ENCODE measurements around the gene MYEOV. TPM values are rescaled to one million over a fixed set of nuclear protein-coding genes. Genes with fewer than 3 reads are reported as not detected.

MYEOV gene
- polyA plus RNA-seq, 3 donors, result 0.03 TPM; not detected in 2

GRCh38 chr11:69320756-69321741, 27.1 kb downstream of the MYEOV start:
- H3K4me3 Mint-ChIP-seq, result no peak overlapping the region
- H3K79me2 ChIP-seq (ENCODE audit: insufficient read depth, low read length), result no peaks in the 10 kb centered on the region
- no peak overlapping the region for H3K27ac Mint-ChIP-seq
- no peak for TF ChIP-seq CTCF (IDR thresholded peaks at IDR 0.05)
- H3K27me3 Mint-ChIP-seq (ENCODE audit: low read depth in 3 of 3), result peaks cover 2 to 13% (median 3%) of the 10 kb centered on the region in 3 donors
- H4K20me1 ChIP-seq (ENCODE audit: insufficient read depth, low read length), result no peaks in the 10 kb centered on the region
- H3K4me3 ChIP-seq (replicated peaks in 1 of 3; ENCODE audit: low read depth in 2 of 3, low read length in 3 of 3), result no peak overlapping the region
- DNase-seq, result no peak
- WGBS (ENCODE audit: insufficient coverage), result 87% methylated on average over 7 of the region's 10 CpGs
- H3K36me3 Mint-ChIP-seq, result peaks cover 0 to 1% of the 10 kb centered on the region in 2 donors
- H3K9me3 Mint-ChIP-seq, result no peaks in the 10 kb centered on the region
- H3K36me3 ChIP-seq (replicated peaks in 1 of 2; ENCODE audit: control insufficient read depth in 1 of 2, insufficient read depth in 2 of 2, low read length in 2 of 2), result no peaks in the 10 kb centered on the region
- peaks cover 4 to 16% of the 10 kb centered on the region in 2 donors for H3K4me1 ChIP-seq (ENCODE audit: control insufficient read depth in 1 of 2, insufficient read depth in 2 of 2, low read length in 2 of 2)
- no peak overlapping the region for H2AFZ ChIP-seq (ENCODE audit: insufficient read depth, low read depth, low read length, poor library complexity, severe bottlenecking)
- H3K4me1 Mint-ChIP-seq, result peaks cover 14% of the 10 kb centered on the region
- H3K9ac ChIP-seq (ENCODE audit: insufficient read depth, low read length, poor library complexity, severe bottlenecking), result no peak overlapping the region
- no peak overlapping the region for H3K27ac ChIP-seq (ENCODE audit: low read depth in 1 of 2, low read length in 2 of 2)
- H3K9me3 ChIP-seq (replicated peaks in 1 of 2; ENCODE audit: control insufficient read depth in 1 of 2, insufficient read depth in 1 of 2, low read length in 2 of 2), result no peaks in the 10 kb centered on the region
- peaks cover 0 to 3% of the 10 kb centered on the region in 2 donors for H3K27me3 ChIP-seq (ENCODE audit: control insufficient read depth in 2 of 2, insufficient read depth in 2 of 2, low read length in 2 of 2)
- intact Hi-C loops (cut with micrococcal nuclease), result no loop called here
- no peak overlapping the region for H3K4me2 ChIP-seq (replicated peaks; ENCODE audit: extremely low read depth, low read length, poor library complexity, severe bottlenecking)

GRCh38 chr11:69321877-69322361, 28.0 kb downstream of the MYEOV start:
- Mint-ChIP-seq H3K27me3 (ENCODE audit: low read depth in 3 of 3) (peaks cover 2 to 18% (median 3%) of the 10 kb centered on the region in 3 donors), H3K4me1 (peaks cover 11% of the 10 kb centered on the region), H3K9me3 (no peaks in the 10 kb centered on the region), H3K27ac (no peak overlapping the region), H3K36me3 (peaks cover 0 to 1% of the 10 kb centered on the region in 2 donors), H3K4me3 (no peak overlapping the region)
- no peak for DNase-seq
- no peaks in the 10 kb centered on the region for H3K79me2 ChIP-seq (ENCODE audit: insufficient read depth, low read length)
- H3K4me2 ChIP-seq (replicated peaks; ENCODE audit: extremely low read depth, low read length, poor library complexity, severe bottlenecking), result no peak overlapping the region
- peaks cover 3 to 13% of the 10 kb centered on the region in 2 donors for H3K4me1 ChIP-seq (ENCODE audit: control insufficient read depth in 1 of 2, insufficient read depth in 2 of 2, low read length in 2 of 2)
- H4K20me1 ChIP-seq (ENCODE audit: insufficient read depth, low read length), result no peaks in the 10 kb centered on the region
- no peak for TF ChIP-seq CTCF (IDR thresholded peaks at IDR 0.05)
- no peak overlapping the region for H3K9ac ChIP-seq (ENCODE audit: insufficient read depth, low read length, poor library complexity, severe bottlenecking)
- no peak overlapping the region for H3K4me3 ChIP-seq (replicated peaks in 1 of 3; ENCODE audit: low read depth in 2 of 3, low read length in 3 of 3)
- peaks cover 0 to 3% of the 10 kb centered on the region in 2 donors for H3K27me3 ChIP-seq (ENCODE audit: control insufficient read depth in 2 of 2, insufficient read depth in 2 of 2, low read length in 2 of 2)
- no peak overlapping the region for H3K27ac ChIP-seq (ENCODE audit: low read depth in 1 of 2, low read length in 2 of 2)
- 98% methylated on average over 4 of the region's 5 CpGs for WGBS (ENCODE audit: insufficient coverage)
- H2AFZ ChIP-seq (ENCODE audit: insufficient read depth, low read depth, low read length, poor library complexity, severe bottlenecking), result no peak overlapping the region
- H3K9me3 ChIP-seq (replicated peaks in 1 of 2; ENCODE audit: control insufficient read depth in 1 of 2, insufficient read depth in 1 of 2, low read length in 2 of 2), result no peaks in the 10 kb centered on the region
- intact Hi-C loops (cut with micrococcal nuclease), result no loop called here
- H3K36me3 ChIP-seq (replicated peaks in 1 of 2; ENCODE audit: control insufficient read depth in 1 of 2, insufficient read depth in 2 of 2, low read length in 2 of 2), result no peaks in the 10 kb centered on the region
